Measurements from ENCODE around the gene NAA38.

DNA sequence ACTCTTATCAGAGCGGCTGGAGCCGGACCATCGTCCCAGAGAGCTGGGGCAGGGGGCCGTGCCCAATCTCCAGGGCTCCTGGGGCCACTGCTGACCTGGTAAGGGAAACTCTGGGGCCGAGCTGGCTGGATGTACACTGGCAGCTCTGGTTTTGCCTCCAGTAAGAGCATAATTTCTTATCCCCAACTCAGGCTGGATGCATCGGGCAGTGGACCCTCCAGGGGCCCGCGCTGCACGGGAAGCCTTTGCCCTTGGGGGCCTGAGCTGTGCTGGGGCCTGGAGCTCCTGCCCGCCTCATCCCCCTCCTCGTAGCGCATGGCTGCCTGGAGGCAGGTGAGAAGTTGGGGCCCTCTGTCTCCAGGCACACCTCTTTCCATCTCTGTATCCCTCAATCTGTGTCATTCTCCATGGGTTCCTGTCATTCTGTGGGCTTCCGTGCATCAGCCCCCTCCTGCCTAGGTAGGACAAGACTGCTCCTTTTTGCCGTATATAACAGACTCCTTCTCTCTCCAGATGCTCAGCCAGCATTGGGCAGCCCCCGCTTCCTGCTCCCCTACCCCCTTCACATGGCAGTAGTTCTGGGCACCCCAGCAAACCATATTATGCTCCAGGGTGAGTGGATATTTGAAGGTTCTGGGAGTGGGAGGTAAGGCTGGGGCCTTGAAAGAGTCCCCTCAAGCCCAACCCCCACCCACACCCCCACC lies 11.8 kb downstream of the NAA38 start:
- TF ChIP-seq, protein P1, sequence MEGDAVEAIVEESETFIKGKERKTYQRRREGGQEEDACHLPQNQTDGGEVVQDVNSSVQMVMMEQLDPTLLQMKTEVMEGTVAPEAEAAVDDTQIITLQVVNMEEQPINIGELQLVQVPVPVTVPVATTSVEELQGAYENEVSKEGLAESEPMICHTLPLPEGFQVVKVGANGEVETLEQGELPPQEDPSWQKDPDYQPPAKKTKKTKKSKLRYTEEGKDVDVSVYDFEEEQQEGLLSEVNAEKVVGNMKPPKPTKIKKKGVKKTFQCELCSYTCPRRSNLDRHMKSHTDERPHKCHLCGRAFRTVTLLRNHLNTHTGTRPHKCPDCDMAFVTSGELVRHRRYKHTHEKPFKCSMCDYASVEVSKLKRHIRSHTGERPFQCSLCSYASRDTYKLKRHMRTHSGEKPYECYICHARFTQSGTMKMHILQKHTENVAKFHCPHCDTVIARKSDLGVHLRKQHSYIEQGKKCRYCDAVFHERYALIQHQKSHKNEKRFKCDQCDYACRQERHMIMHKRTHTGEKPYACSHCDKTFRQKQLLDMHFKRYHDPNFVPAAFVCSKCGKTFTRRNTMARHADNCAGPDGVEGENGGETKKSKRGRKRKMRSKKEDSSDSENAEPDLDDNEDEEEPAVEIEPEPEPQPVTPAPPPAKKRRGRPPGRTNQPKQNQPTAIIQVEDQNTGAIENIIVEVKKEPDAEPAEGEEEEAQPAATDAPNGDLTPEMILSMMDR (IDR thresholded peaks at IDR 0.05; ENCODE audit: low read depth, low read length), result no peak
- no peak for TF ChIP-seq EZH2phosphoT487 (IDR thresholded peaks at IDR 0.05; ENCODE audit: low read depth)
